GM12874 (cell line): Measurements from ENCODE around the gene CBLIF.

Source experiments
- CTCF ChIP-seq: IDR thresholded peaks from 2 replicates; pipeline ENCODE4 v1.5.1; 2011; ENCODE audit warnings: low read depth, mild to moderate bottlenecking, control low read depth, low read length, moderate library complexity; ENCODE audit not compliant: insufficient read depth

CBLIF gene

GRCh38 chr11:59791639-59792038, 53.7 kb downstream of the CBLIF start:
- no peak for TF ChIP-seq CTCF

- TF ChIP-seq CTCF, result no peak
These were observed 57.5 kb downstream of the CBLIF start for GRCh38 chr11:59787816-59788215.

- no peak for TF ChIP-seq CTCF
These were observed 58.1 kb downstream of the CBLIF start for GRCh38 chr11:59787255-59787588.

- TF ChIP-seq CTCF, result no peak
These were observed 59.5 kb downstream of the CBLIF start for GRCh38 chr11:59785818-59786217.

GRCh38 chr11:59783632-59784090, 61.6 kb downstream of the CBLIF start:
- TF ChIP-seq CTCF, result no peak

- no peak for TF ChIP-seq CTCF
These were observed 63.2 kb downstream of the CBLIF start for GRCh38 chr11:59782080-59782479.

GRCh38 chr11:59779487-59779886, 65.8 kb downstream of the CBLIF start:
- no peak for TF ChIP-seq CTCF
